DMS153 treated with DMSO at 0.1 percent for 48 hours (cell line): ENCODE measurements around the gene EFCAB3.
"Not testable (repeated sequence)": the region's sequence is repeated elsewhere in the genome, so short reads cannot be mapped to it uniquely, and the experiment has no call there.

Source experiments
- DNase-seq: peaks from one replicate; lab custom pipeline; 2025; ENCODE audit not compliant: unreplicated experiment; lab: John Stamatoyannopoulos, UW

Gene EFCAB3

DNA sequence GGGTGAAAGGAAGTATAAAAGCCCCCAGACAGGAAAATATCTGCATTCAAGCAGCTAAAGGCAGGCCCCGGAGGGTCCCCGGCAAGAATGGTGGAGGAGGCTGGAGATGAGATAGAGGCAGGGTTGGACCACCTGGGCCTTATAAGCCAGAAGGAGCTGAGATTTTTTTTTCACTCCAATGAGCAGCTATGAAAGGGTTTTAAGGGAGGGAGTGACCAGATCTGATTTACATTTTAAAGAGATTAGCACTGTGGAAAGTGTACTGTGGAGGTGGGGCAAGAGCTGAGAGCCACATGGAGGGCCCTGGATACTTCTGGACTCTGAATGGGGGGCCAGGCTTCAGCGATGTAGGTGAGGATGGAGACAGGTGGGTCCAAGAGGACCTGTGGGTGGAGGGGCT lies 84.1 kb downstream of the EFCAB3 start:
- not testable (repeated sequence) for DNase-seq

DNA sequence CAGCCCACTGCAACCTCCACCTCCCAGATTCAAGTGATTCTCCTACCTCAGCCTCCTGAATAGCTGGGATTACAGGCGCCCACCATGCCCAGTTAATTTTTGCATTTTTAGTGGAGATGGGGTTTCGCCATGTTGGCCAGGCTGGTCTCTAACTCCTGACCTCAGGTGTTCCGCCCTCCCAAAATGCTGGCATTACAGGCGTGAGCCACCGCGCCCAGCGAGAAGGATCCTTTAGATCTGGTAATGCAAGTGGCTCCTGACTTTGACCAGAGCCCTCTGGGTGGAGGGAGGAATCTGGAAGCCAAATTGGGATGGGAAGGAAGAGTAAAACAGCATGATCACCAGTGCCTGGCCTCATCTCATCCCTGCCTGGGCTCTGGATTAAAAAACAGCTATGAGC lies 84.9 kb downstream of the EFCAB3 start:
- not testable (repeated sequence) for DNase-seq
